ENCODE data around the gene AEBP1. TPM values are rescaled to one million over a fixed set of nuclear protein-coding genes. Genes with fewer than 3 reads are reported as not detected.

The AEBP1 gene
- total and polyA plus RNA-seq, 9 of the 15 experiments (the other 6 are each of a cell fraction or from before 2014, with no cell fraction given): 0.03 to 0.78 (median 0.30) TPM; not detected in 2

- no peak for TF ChIP-seq TSHZ1 (CRISPR knock-in tag; IDR thresholded peaks at IDR 0.05)
- TF ChIP-seq ZNF655 (CRISPR knock-in tag; IDR thresholded peaks at IDR 0.05): no peak
- no peak for TF ChIP-seq ZNF586 (CRISPR knock-in tag; conservative IDR thresholded peaks at IDR 0.05)
- no peak for TF ChIP-seq CTBP1 (IDR thresholded peaks at IDR 0.05; ENCODE audit: borderline replicate concordance)
- no peak for TF ChIP-seq CBX5 (IDR thresholded peaks at IDR 0.05; ENCODE audit: borderline replicate concordance, low read depth)
- TF ChIP-seq HMG20A (CRISPR knock-in tag; conservative IDR thresholded peaks at IDR 0.05): no peak
- no peak for TF ChIP-seq THRAP3 (IDR thresholded peaks at IDR 0.05; ENCODE audit: borderline replicate concordance)
- TF ChIP-seq TCF7L2 (IDR thresholded peaks at IDR 0.05; ENCODE audit: low read depth, low read length): no peak
- no peak for TF ChIP-seq RNF2 (IDR thresholded peaks at IDR 0.05)
- TF ChIP-seq DNMT1 (IDR thresholded peaks at IDR 0.05): no peak
- TF ChIP-seq RBM14 (IDR thresholded peaks at IDR 0.05; ENCODE audit: borderline replicate concordance, insufficient read depth, low read depth, low read length): no peak
- intact Hi-C loops (cut with micrococcal nuclease) (no loop called here), in situ Hi-C loops (cut with MboI) (no loop called here)
- H3K4me3 ChIP-seq: no peak overlapping the region
- ChIA-PET CTCF (ENCODE audit: low intra/inter-chr PET ratio) (no interaction called here), POLR2A (interaction anchor here (0.7 to 1.5 kb wide), 2 partner anchors 9 to 33 kb away, joined by 3 to 9 read pairs; partner anchors contain the start of gene GCK)
- no peak overlapping the region for H3K4me2 ChIP-seq (ENCODE audit: insufficient read depth, low read length)
- H3K27me3 ChIP-seq (ENCODE audit: control insufficient read depth in 2 of 2, insufficient read depth in 2 of 2, low read length in 2 of 2): no peaks in the 10 kb centered on the region
- 24% methylated on average over 4 of the region's 4 CpGs for WGBS (ENCODE audit: insufficient coverage, low coverage, missing lambda C conversion rate)
- no peaks in the 10 kb centered on the region for H3K36me3 ChIP-seq (ENCODE audit: control insufficient read depth, insufficient read depth, low read length)
- peaks cover 0 to 24% of the 10 kb centered on the region in 2 experiments; a peak in 3 of 5 replicates for H3K4me1 ChIP-seq (replicated peaks in 1 of 2; ENCODE audit: control insufficient read depth in 2 of 2, insufficient read depth in 2 of 2, low read length in 2 of 2)
- H3K9me1 ChIP-seq (ENCODE audit: control insufficient read depth, insufficient read depth, low read length): no peaks in the 10 kb centered on the region
- no peak overlapping the region; a peak in 1 of 4 replicates for H3K9ac ChIP-seq (ENCODE audit: insufficient read depth in 1 of 2, low read depth in 2 of 2, low read length in 2 of 2)
- FAIRE-seq (no peak), DNase-seq (ENCODE audit: extremely low read depth in 1 of 4, low spot score in 3 of 4) (no peak), ATAC-seq (no peak)
- no peak overlapping the region for H2AFZ ChIP-seq (ENCODE audit: low read depth, low read length)
- no peak overlapping the region for H3K27ac ChIP-seq (ENCODE audit: extremely low read depth, low read depth, low read length)
- H3K9me3 ChIP-seq (replicated peaks; ENCODE audit: control insufficient read depth, insufficient read depth, low read depth, low read length): no peaks in the 10 kb centered on the region
- BruUV-seq (replicated peaks): no TSS peak
- H3K79me2 ChIP-seq (ENCODE audit: control insufficient read depth, insufficient read depth, low read length): no peaks in the 10 kb centered on the region
- no peaks in the 10 kb centered on the region; the same call in 1 of the 2 replicates for H4K20me1 ChIP-seq (replicated peaks; ENCODE audit: control insufficient read depth, insufficient read depth, low read length)
Observed at GRCh38 chr7:44156453-44157010, 52.4 kb downstream of the AEBP1 start.
